HepG2 (cell line): ENCODE results near the gene CEP131. TPM values are rescaled to one million over a fixed set of nuclear protein-coding genes. Genes with fewer than 3 reads are reported as not detected.

Source experiments
- EEA1 ChIP-seq: sonication (generic); formaldehyde crosslinking; IDR thresholded peaks from 2 replicates; pipeline ENCODE4 v1.5.1; 2020; ENCODE audit warnings: mild to moderate bottlenecking, missing genetic modification reagents, borderline replicate concordance
- KLF6 ChIP-seq: IDR thresholded peaks from 2 replicates; pipeline ENCODE4 v1.8.0; 2016; ENCODE audit warnings: missing biosample characterization, missing genetic modification reagents
- KLF9 ChIP-seq: IDR thresholded peaks from 2 replicates; pipeline ENCODE4 v1.6.1; 2016; ENCODE audit warnings: low read depth
- MAFG ChIP-seq: sonication (generic); formaldehyde crosslinking; IDR thresholded peaks from 2 replicates; pipeline ENCODE4 v1.5.1; 2020; ENCODE audit warnings: mild to moderate bottlenecking, missing genetic modification reagents
- MTF2 ChIP-seq: sonication (generic); formaldehyde crosslinking; IDR thresholded peaks from 2 replicates; pipeline ENCODE4 v1.5.0; 2020; ENCODE audit warnings: missing genetic modification reagents, borderline replicate concordance
- RBM39 ChIP-seq: fragments of 200-400 bp; formaldehyde crosslinking; IDR thresholded peaks from one replicate; pipeline ENCODE4 v1.6.1; 2018; ENCODE audit warnings: antibody characterized with exemption, mild to moderate bottlenecking, low read depth, low read length; ENCODE audit not compliant: poor library complexity, severe bottlenecking
- SMAD1 ChIP-seq: sonication (generic); formaldehyde crosslinking; IDR thresholded peaks from 2 replicates; pipeline ENCODE4 v1.4.0; 2020; ENCODE audit warnings: missing genetic modification reagents, low read depth, mild to moderate bottlenecking, borderline replicate concordance
- SRSF1 ChIP-seq: fragments of 200-400 bp; formaldehyde crosslinking; optimal IDR thresholded peaks from 2 replicates; pipeline ENCODE3; 2017; ENCODE audit warnings: mild to moderate bottlenecking, low read depth, low read length, moderate library complexity
- TEAD3 ChIP-seq: optimal IDR thresholded peaks from 2 replicates; pipeline ENCODE3; 2016; ENCODE audit warnings: borderline replicate concordance
- YEATS4 ChIP-seq: sonication (generic); formaldehyde crosslinking; IDR thresholded peaks from 2 replicates; pipeline ENCODE4 v1.4.0; 2020; ENCODE audit warnings: missing genetic modification reagents, borderline replicate concordance
- ZFP62 ChIP-seq: sonication (generic); formaldehyde crosslinking; IDR thresholded peaks from 2 replicates; pipeline ENCODE4 v1.4.0; 2020; ENCODE audit warnings: missing genetic modification reagents
- ZFP82 ChIP-seq: sonication (generic); formaldehyde crosslinking; IDR thresholded peaks from 2 replicates; pipeline ENCODE4 v1.5.1; 2020; ENCODE audit warnings: mild to moderate bottlenecking, missing genetic modification reagents, borderline replicate concordance
- ZKSCAN8 ChIP-seq: IDR thresholded peaks from 2 replicates; pipeline ENCODE4 v1.6.1; 2016; ENCODE audit warnings: borderline replicate concordance, missing genetic modification reagents, missing compliant biosample characterization
- ZNF10 ChIP-seq: sonication (generic); formaldehyde crosslinking; IDR thresholded peaks from 2 replicates; pipeline ENCODE4 v1.4.0; 2020; ENCODE audit warnings: mild to moderate bottlenecking, low read depth, missing genetic modification reagents, borderline replicate concordance
- ZNF687 ChIP-seq: sonication (generic); formaldehyde crosslinking; IDR thresholded peaks from 2 replicates; pipeline ENCODE4 v1.5.1; 2020; ENCODE audit warnings: mild to moderate bottlenecking, missing genetic modification reagents, moderate library complexity
- ZNF713 ChIP-seq: sonication (generic); formaldehyde crosslinking; IDR thresholded peaks from 2 replicates; pipeline ENCODE4 v1.4.0; 2020; ENCODE audit warnings: mild to moderate bottlenecking, missing genetic modification reagents
- polyA plus RNA-seq, 8 experiments: library from polyadenylated mRNA; depleted of rRNA in 3 of 8; stranded (reverse) in 7 of 8; unstranded in 1 of 8; fragments of >200 nt; fragmentation: Illumina TruSeq in 4 of 8; extraction: Trizol in 4 of 8; gene quantifications; 2 replicates each; pipeline versions ENCODE4 v1.2.1 to v1.2.3, GENCODE V29; 2011 to 2016; ENCODE audit warnings: low read depth in 4 of 8, missing spikeins in 1 of 8, mixed read lengths in 1 of 8; ENCODE audit not compliant: insufficient read depth in 1 of 8
- total RNA-seq, 5 experiments: library from RNA; depleted of rRNA; stranded (reverse); fragments of >200 nt; fragmentation: Illumina TruSeq; extraction: Trizol; gene quantifications; 2 replicates each; pipeline ENCODE4 v1.2.3, GENCODE V29; 2016; ENCODE audit warnings: low read depth in 1 of 5
- TF ChIP-seq, protein P1 (sequence below): IDR thresholded peaks from 2 replicates; pipeline ENCODE4 v1.6.1; 2012; ENCODE audit warnings: low read length, improper control_type of control experiment
- TF ChIP-seq, protein P2 (sequence below): IDR thresholded peaks from 2 replicates; pipeline ENCODE4 v1.6.1; 2012; ENCODE audit warnings: inconsistent platforms
- TF ChIP-seq, protein P3 (sequence below): sonication (generic); formaldehyde crosslinking; IDR thresholded peaks from 2 replicates; pipeline ENCODE4 v1.8.0; 2022; ENCODE audit warnings: missing genetic modification reagents, mild to moderate bottlenecking, inconsistent platforms, borderline replicate concordance

CEP131 gene
- total and polyA plus RNA-seq, 2 of the 13 experiments (the other 11 are each of a cell fraction or from before 2014, with no cell fraction given): 5.0 to 16.8 TPM

DNA sequence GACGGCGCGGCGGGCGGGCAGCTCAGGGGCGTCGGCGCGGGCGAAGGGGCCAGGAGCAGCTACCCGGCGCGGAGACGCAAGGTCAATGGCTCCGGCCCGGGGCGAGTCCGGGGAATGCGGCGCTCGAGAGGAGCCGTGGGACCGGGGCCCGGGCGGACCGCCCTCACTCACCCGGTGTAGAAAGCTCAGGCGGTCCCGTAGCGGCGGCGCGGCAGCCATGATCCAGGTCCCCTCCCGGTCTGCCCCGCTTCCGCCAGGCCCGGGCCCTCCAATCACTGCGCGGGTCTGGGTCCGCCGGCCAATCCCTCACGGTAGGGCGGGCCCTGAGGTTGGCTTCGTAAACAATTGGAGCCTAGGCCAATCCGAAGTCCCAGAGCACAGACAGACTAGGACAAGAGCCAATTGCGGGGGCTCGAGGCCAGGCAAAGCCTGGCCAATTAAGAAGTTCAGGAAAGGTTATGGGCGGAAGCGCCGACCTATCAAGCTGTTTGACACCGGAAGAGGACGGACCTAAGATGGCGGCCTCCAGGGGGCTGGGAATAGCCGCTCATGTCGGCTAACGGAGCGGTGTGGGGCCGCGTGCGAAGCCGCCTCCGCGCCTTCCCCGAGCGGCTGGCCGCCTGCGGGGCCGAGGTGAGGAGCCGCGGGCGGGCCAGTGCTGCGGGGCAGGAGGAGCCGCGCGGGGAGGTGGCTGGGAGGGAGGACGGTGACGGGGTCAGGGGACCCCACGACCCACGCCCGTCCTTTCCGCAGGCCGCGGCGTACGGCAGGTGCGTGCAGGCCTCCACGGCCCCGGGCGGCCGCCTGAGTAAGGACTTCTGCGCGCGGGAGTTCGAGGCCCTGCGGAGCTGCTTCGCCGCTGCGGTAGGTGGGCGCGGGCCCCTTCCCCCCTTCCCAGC lies 16.3 kb upstream of the CEP131 start, which contains the start of the genes NDUFAF8 and TEPSIN (continued):
- TF ChIP-seq, protein P1, sequence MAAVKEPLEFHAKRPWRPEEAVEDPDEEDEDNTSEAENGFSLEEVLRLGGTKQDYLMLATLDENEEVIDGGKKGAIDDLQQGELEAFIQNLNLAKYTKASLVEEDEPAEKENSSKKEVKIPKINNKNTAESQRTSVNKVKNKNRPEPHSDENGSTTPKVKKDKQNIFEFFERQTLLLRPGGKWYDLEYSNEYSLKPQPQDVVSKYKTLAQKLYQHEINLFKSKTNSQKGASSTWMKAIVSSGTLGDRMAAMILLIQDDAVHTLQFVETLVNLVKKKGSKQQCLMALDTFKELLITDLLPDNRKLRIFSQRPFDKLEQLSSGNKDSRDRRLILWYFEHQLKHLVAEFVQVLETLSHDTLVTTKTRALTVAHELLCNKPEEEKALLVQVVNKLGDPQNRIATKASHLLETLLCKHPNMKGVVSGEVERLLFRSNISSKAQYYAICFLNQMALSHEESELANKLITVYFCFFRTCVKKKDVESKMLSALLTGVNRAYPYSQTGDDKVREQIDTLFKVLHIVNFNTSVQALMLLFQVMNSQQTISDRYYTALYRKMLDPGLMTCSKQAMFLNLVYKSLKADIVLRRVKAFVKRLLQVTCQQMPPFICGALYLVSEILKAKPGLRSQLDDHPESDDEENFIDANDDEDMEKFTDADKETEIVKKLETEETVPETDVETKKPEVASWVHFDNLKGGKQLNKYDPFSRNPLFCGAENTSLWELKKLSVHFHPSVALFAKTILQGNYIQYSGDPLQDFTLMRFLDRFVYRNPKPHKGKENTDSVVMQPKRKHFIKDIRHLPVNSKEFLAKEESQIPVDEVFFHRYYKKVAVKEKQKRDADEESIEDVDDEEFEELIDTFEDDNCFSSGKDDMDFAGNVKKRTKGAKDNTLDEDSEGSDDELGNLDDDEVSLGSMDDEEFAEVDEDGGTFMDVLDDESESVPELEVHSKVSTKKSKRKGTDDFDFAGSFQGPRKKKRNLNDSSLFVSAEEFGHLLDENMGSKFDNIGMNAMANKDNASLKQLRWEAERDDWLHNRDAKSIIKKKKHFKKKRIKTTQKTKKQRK: peak; percentile 89
- TF ChIP-seq ZKSCAN8 (CRISPR knock-in tag): no peak
- TF ChIP-seq, protein P2, sequence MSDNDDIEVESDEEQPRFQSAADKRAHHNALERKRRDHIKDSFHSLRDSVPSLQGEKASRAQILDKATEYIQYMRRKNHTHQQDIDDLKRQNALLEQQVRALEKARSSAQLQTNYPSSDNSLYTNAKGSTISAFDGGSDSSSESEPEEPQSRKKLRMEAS: peak; percentile 60
- TF ChIP-seq MTF2 (CRISPR knock-in tag): no peak
- TF ChIP-seq ZFP82: peak; percentile 59; the same call in 1 of the 2 replicates
- TF ChIP-seq RBM39: peak; percentile 99
- TF ChIP-seq SMAD1: peak; percentile 56; the same call in 1 of the 2 replicates
- TF ChIP-seq YEATS4 (CRISPR knock-in tag): peak; percentile 92
- peak; percentile 92 for TF ChIP-seq SRSF1
- peak; percentile 53; the same call in 1 of the 2 replicates for TF ChIP-seq KLF9 (CRISPR knock-in tag)
- TF ChIP-seq, protein P3, sequence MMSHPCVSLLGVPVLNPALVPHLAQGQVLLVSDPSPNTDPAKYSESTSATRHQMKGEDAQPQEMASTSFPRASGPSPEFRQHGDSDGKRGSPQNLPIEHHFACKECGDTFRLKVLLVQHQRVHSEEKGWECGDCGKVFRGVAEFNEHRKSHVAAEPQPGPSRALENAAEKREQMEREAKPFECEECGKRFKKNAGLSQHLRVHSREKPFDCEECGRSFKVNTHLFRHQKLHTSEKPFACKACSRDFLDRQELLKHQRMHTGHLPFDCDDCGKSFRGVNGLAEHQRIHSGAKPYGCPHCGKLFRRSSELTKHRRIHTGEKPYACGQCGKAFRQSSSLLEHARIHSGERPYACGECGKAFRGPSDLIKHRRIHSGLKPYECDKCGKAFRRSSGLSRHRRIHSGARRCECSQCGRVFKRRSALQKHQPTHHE (CRISPR knock-in tag): peak; percentile 87
- no peak for TF ChIP-seq TEAD3 (CRISPR knock-in tag)
- TF ChIP-seq KLF6 (CRISPR knock-in tag): peak; percentile 54; the same call in 1 of the 2 replicates
- no peak for TF ChIP-seq ZNF10 (CRISPR knock-in tag)
- TF ChIP-seq ZFP62 (CRISPR knock-in tag): no peak
- 0 out of 2 replicates have a peak, but pooled peaks have one; percentile 83 for TF ChIP-seq EEA1 (CRISPR knock-in tag)
- peak; percentile 23; the same call in 1 of the 2 replicates for TF ChIP-seq ZNF713 (CRISPR knock-in tag)
- no peak for TF ChIP-seq MAFG (CRISPR knock-in tag)
- TF ChIP-seq ZNF687 (CRISPR knock-in tag): peak; percentile 71
